HEK293 (cell line): ENCODE results near the gene DIP2C.

Experiments
- CTCF ChIA-PET: fragments of 350-600 bp; formaldehyde crosslinking; extraction: SDS; loops from one replicate; lab custom pipeline; 2021; ENCODE audit warnings: antibody characterized with exemption; lab: Yijun Ruan, JAX
- POLR2A ChIA-PET: fragments of 300-600 bp; formaldehyde crosslinking; extraction: SDS; loops from one replicate; lab custom pipeline; 2020; ENCODE audit warnings: antibody characterized with exemption, inconsistent platforms; lab: Yijun Ruan, JAX
- H3K27ac ChIP-seq: fragments of 200-500 bp; sonication (Bioruptor generic); 2 replicates; pipeline ENCODE4 v1.5.1; 2014; ENCODE audit warnings: low read depth, low read length, control low read depth, inconsistent platforms; ENCODE audit errors: extremely low read depth
- H3K36me3 ChIP-seq, 2 experiments: fragments of 200-500 bp in 1 of 2; sonication (Bioruptor generic) in 1 of 2; 1 replicate in 1 of 2; 2 replicates in 1 of 2; pipeline ENCODE4 v1.5.1; 2014 to 2017; ENCODE audit warnings: inconsistent platforms in 2 of 2, low read length in 2 of 2; ENCODE audit not compliant: control insufficient read depth in 2 of 2, insufficient read depth in 1 of 2
- H3K4me1 ChIP-seq: fragments of 200-500 bp; sonication (Bioruptor generic); 2 replicates; pipeline ENCODE4 v1.5.1; 2014; ENCODE audit warnings: mild to moderate bottlenecking, low read length, inconsistent platforms; ENCODE audit not compliant: control insufficient read depth, insufficient read depth
- H3K4me3 ChIP-seq: 2 replicates; pipeline ENCODE4 v1.5.1; 2011; ENCODE audit warnings: low read depth, mild to moderate bottlenecking, control low read depth, low read length, moderate library complexity
- H3K9me3 ChIP-seq: fragments of 200-500 bp; sonication (Bioruptor generic); 2 replicates; pipeline ENCODE4 v1.5.1; 2014; ENCODE audit warnings: low read depth, low read length, inconsistent platforms; ENCODE audit not compliant: control insufficient read depth, insufficient read depth
- CTCF ChIP-seq: fragments of 450-650 bp; formaldehyde crosslinking; IDR thresholded peaks from 2 replicates; pipeline ENCODE4 v1.5.1; 2016; ENCODE audit warnings: missing biosample characterization, missing genetic modification characterization
- ZNF112 ChIP-seq: fragments of 450-650 bp; formaldehyde crosslinking; IDR thresholded peaks from 2 replicates; pipeline ENCODE4 v1.5.0; 2017; ENCODE audit warnings: missing biosample characterization, missing genetic modification characterization
- ZNF114 ChIP-seq: fragments of 450-650 bp; formaldehyde crosslinking; IDR thresholded peaks from 2 replicates; pipeline ENCODE4 v1.5.0; 2017; ENCODE audit warnings: missing biosample characterization, missing genetic modification characterization
- ZNF184 ChIP-seq: fragments of 450-650 bp; IDR thresholded peaks from 2 replicates; pipeline ENCODE4 v1.5.1; 2018; ENCODE audit warnings: missing biosample characterization, mild to moderate bottlenecking, missing genetic modification characterization
- ZNF221 ChIP-seq: fragments of 450-650 bp; formaldehyde crosslinking; IDR thresholded peaks from 2 replicates; pipeline ENCODE4 v1.5.1; 2017; ENCODE audit warnings: missing biosample characterization, missing genetic modification characterization, borderline replicate concordance
- ZNF26 ChIP-seq: fragments of 450-650 bp; formaldehyde crosslinking; IDR thresholded peaks from 2 replicates; pipeline ENCODE4 v1.5.1; 2016; ENCODE audit warnings: missing biosample characterization, missing genetic modification characterization
- ZNF391 ChIP-seq: fragments of 450-650 bp; formaldehyde crosslinking; IDR thresholded peaks from 2 replicates; pipeline ENCODE4 v1.5.1; 2016; ENCODE audit warnings: low read depth, missing biosample characterization, missing genetic modification characterization, borderline replicate concordance
- ZNF404 ChIP-seq: fragments of 450-650 bp; formaldehyde crosslinking; IDR thresholded peaks from 2 replicates; pipeline ENCODE4 v1.5.1; 2017; ENCODE audit warnings: missing biosample characterization, missing genetic modification characterization
- ZNF488 ChIP-seq: fragments of 450-650 bp; formaldehyde crosslinking; IDR thresholded peaks from 2 replicates; pipeline ENCODE4 v1.5.1; 2016; ENCODE audit warnings: missing biosample characterization, missing genetic modification characterization
- ZNF555 ChIP-seq: fragments of 450-650 bp; formaldehyde crosslinking; conservative IDR thresholded peaks from 2 replicates; pipeline ENCODE4 v1.5.1; 2017; ENCODE audit warnings: missing biosample characterization, mild to moderate bottlenecking, missing genetic modification characterization, inconsistent platforms
- ZNF623 ChIP-seq: fragments of 450-650 bp; formaldehyde crosslinking; IDR thresholded peaks from 2 replicates; pipeline ENCODE4 v1.5.1; 2016; ENCODE audit warnings: missing biosample characterization, missing genetic modification characterization
- ZNF792 ChIP-seq: fragments of 450-650 bp; formaldehyde crosslinking; IDR thresholded peaks from 2 replicates; pipeline ENCODE4 v1.5.1; 2016; ENCODE audit warnings: missing biosample characterization, missing genetic modification characterization
- ZSCAN18 ChIP-seq: fragments of 450-650 bp; formaldehyde crosslinking; IDR thresholded peaks from 2 replicates; pipeline ENCODE4 v1.5.1; 2016; ENCODE audit warnings: missing biosample characterization, missing genetic modification characterization
- TF ChIP-seq, protein P1 (sequence below): fragments of 450-650 bp; formaldehyde crosslinking; IDR thresholded peaks from 2 replicates; pipeline ENCODE4 v1.5.1; 2016; ENCODE audit warnings: missing biosample characterization, missing genetic modification characterization
- TF ChIP-seq, protein P2 (sequence below): fragments of 450-650 bp; formaldehyde crosslinking; IDR thresholded peaks from 2 replicates; pipeline ENCODE4 v1.5.1; 2016; ENCODE audit warnings: missing biosample characterization, missing genetic modification characterization, low read depth
- TF ChIP-seq, protein P3 (sequence below): fragments of 450-650 bp; formaldehyde crosslinking; IDR thresholded peaks from 2 replicates; pipeline ENCODE4 v1.5.1; 2016; ENCODE audit warnings: missing biosample characterization, missing genetic modification characterization, low read depth

Gene DIP2C

GRCh38 chr10:297567-297966, 391.9 kb downstream of the DIP2C start:
- no peak overlapping the region for H3K4me3 ChIP-seq
- no peak overlapping the region for H3K27ac ChIP-seq
- H3K9me3 ChIP-seq: no peaks in the 10 kb centered on the region
- CTCF ChIA-PET: interaction anchor here (0.6 kb wide), 1 partner anchor 10 kb away, joined by 4 read pairs; no protein-coding TSS in a partner anchor
- TF ChIP-seq ZNF221 (tag by site-specific recombination) (no peak), ZNF114 (tag by site-specific recombination) (no peak), ZNF112 (tag by site-specific recombination) (no peak), ZNF555 (tag by site-specific recombination) (no peak), ZNF184 (tag by site-specific recombination) (no peak), ZSCAN18 (tag by site-specific recombination) (no peak), ZNF792 (tag by site-specific recombination) (no peak), ZNF623 (no peak), ZNF488 (tag by site-specific recombination) (no peak), ZNF391 (no peak), CTCF (tag by site-specific recombination) (no peak), ZNF404 (tag by site-specific recombination) (no peak), ZNF26 (tag by site-specific recombination) (no peak)
- TF ChIP-seq, protein P1, sequence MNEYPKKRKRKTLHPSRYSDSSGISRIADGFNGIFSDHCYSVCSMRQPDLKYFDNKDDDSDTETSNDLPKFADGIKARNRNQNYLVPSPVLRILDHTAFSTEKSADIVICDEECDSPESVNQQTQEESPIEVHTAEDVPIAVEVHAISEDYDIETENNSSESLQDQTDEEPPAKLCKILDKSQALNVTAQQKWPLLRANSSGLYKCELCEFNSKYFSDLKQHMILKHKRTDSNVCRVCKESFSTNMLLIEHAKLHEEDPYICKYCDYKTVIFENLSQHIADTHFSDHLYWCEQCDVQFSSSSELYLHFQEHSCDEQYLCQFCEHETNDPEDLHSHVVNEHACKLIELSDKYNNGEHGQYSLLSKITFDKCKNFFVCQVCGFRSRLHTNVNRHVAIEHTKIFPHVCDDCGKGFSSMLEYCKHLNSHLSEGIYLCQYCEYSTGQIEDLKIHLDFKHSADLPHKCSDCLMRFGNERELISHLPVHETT (tag by site-specific recombination): no peak
- TF ChIP-seq, protein P2, sequence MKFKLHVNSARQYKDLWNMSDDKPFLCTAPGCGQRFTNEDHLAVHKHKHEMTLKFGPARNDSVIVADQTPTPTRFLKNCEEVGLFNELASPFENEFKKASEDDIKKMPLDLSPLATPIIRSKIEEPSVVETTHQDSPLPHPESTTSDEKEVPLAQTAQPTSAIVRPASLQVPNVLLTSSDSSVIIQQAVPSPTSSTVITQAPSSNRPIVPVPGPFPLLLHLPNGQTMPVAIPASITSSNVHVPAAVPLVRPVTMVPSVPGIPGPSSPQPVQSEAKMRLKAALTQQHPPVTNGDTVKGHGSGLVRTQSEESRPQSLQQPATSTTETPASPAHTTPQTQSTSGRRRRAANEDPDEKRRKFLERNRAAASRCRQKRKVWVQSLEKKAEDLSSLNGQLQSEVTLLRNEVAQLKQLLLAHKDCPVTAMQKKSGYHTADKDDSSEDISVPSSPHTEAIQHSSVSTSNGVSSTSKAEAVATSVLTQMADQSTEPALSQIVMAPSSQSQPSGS (tag by site-specific recombination): no peak
- TF ChIP-seq, protein P3, sequence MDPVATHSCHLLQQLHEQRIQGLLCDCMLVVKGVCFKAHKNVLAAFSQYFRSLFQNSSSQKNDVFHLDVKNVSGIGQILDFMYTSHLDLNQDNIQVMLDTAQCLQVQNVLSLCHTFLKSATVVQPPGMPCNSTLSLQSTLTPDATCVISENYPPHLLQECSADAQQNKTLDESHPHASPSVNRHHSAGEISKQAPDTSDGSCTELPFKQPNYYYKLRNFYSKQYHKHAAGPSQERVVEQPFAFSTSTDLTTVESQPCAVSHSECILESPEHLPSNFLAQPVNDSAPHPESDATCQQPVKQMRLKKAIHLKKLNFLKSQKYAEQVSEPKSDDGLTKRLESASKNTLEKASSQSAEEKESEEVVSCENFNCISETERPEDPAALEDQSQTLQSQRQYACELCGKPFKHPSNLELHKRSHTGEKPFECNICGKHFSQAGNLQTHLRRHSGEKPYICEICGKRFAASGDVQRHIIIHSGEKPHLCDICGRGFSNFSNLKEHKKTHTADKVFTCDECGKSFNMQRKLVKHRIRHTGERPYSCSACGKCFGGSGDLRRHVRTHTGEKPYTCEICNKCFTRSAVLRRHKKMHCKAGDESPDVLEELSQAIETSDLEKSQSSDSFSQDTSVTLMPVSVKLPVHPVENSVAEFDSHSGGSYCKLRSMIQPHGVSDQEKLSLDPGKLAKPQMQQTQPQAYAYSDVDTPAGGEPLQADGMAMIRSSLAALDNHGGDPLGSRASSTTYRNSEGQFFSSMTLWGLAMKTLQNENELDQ (tag by site-specific recombination): no peak
- no peaks in the 10 kb centered on the region for H3K4me1 ChIP-seq
- POLR2A ChIA-PET: no interaction called here
- H3K36me3 ChIP-seq: peaks cover 4 to 6% of the 10 kb centered on the region in 2 experiments; a peak in 2 of 3 replicates
